Measurements from ENCODE around the gene LEFTY1.

Gene LEFTY1

DNA sequence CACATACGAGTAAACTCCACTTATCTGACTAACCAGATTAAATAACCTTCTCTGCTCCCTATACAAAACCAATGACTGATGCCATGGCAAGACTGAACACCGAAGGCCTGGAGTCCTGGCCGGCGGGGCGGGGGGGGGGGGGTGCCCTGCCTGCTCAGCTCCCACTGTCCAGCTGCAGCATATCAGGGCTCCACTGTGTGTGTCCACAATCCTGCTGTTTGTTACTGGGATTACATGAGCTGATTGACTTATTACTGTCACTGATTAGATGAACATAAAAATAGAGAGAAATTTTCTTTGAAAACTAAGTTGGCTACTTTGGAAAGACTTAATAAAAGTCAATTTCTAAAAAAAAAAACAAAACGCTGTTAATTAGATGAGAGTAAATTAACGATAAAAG is 31.7 kb downstream of the LEFTY1 start:
- TF ChIP-seq, protein P1, sequence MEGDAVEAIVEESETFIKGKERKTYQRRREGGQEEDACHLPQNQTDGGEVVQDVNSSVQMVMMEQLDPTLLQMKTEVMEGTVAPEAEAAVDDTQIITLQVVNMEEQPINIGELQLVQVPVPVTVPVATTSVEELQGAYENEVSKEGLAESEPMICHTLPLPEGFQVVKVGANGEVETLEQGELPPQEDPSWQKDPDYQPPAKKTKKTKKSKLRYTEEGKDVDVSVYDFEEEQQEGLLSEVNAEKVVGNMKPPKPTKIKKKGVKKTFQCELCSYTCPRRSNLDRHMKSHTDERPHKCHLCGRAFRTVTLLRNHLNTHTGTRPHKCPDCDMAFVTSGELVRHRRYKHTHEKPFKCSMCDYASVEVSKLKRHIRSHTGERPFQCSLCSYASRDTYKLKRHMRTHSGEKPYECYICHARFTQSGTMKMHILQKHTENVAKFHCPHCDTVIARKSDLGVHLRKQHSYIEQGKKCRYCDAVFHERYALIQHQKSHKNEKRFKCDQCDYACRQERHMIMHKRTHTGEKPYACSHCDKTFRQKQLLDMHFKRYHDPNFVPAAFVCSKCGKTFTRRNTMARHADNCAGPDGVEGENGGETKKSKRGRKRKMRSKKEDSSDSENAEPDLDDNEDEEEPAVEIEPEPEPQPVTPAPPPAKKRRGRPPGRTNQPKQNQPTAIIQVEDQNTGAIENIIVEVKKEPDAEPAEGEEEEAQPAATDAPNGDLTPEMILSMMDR (IDR thresholded peaks at IDR 0.05; ENCODE audit: low read depth, low read length, missing control alignments), result no peak
- Histone ChIP-seq H3K36me3 (replicated peaks) (peaks cover 15% of the 10 kb centered on the region), H3K27me3 (replicated peaks) (no peaks in the 10 kb centered on the region), H3K4me3 (ENCODE audit: low read depth, low read length) (no peak overlapping the region), H3K27ac (no peak overlapping the region)
- in situ Hi-C loops (cut with HindIII; ENCODE audit: low pct_ligation_motif_present, low sequenced_read_pairs), result no loop called here
- no peak for DNase-seq

DNA sequence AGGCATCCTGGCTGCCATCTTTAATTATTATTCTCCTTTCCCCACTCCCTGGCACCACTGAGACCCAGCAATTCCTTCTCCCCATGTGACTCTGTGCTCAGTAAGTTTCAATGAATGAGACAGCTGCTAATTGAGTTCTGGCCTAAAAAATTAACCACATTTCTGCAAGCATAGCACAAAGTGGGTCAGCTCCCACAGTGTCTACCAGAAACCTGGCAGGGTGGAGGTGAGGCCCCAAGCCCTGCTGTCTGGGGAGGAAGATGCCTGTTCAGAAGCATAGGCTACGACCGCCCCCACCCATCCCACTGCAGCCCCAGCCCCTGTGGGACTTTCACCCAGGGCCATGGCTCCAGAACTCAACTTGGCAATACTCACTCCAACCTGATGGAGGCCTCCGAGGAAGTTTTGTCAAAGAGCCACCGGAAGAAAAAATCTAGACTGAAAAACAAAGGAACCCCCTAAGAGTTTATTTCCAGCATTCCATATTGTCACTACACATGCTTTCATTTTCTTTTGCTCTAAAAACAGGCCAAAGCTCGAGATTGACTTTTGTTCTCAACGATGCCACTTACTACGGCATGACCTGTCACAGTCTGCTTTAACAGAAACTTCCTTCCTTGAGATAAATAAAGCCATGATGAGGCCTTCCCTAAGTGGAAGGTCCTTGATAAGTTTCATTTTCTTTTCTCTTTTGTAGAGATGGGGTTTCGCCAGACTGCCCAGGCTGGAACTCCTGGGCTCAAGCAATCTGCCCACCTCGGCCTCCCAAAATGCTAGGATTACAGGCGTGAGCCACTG is 33.2 kb downstream of the LEFTY1 start:
- Histone ChIP-seq H3K36me3 (replicated peaks) (peaks cover 5% of the 10 kb centered on the region), H3K27ac (no peak overlapping the region), H3K4me3 (ENCODE audit: low read depth, low read length) (no peak overlapping the region), H3K27me3 (replicated peaks) (no peaks in the 10 kb centered on the region)
- TF ChIP-seq, protein P1 (IDR thresholded peaks at IDR 0.05; ENCODE audit: low read depth, low read length, missing control alignments), result no peak
- no peak for DNase-seq
- in situ Hi-C loops (cut with HindIII; ENCODE audit: low pct_ligation_motif_present, low sequenced_read_pairs), result no loop called here

DNA sequence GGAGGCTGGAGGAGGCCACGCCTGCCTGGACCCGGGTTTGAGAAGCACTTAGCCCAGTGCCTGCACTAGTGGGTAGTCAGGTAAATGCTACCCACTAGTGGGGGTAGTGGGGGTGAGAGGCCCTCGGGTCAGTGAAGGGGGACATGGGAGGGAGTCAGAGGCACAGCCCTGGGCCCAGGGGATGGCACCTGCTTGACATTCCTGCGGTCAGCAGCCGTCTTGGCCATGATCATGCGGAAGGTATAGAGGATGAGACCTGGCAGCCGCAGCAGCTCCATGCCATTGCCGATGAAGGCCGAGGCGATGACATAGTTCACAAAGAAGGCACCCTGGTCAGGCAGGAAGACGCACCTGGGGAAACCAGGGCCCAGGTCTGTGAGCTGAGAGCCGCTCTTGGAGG is 35.5 kb downstream of the LEFTY1 start:
- DNase-seq, result no peak
- Histone ChIP-seq H3K27ac (no peak overlapping the region), H3K27me3 (replicated peaks) (no peaks in the 10 kb centered on the region), H3K4me3 (ENCODE audit: low read depth, low read length) (no peak overlapping the region), H3K36me3 (replicated peaks) (no peaks in the 10 kb centered on the region)
- in situ Hi-C loops (cut with HindIII; ENCODE audit: low pct_ligation_motif_present, low sequenced_read_pairs), result no loop called here
- TF ChIP-seq, protein P1 (IDR thresholded peaks at IDR 0.05; ENCODE audit: low read depth, low read length, missing control alignments), result no peak

DNA sequence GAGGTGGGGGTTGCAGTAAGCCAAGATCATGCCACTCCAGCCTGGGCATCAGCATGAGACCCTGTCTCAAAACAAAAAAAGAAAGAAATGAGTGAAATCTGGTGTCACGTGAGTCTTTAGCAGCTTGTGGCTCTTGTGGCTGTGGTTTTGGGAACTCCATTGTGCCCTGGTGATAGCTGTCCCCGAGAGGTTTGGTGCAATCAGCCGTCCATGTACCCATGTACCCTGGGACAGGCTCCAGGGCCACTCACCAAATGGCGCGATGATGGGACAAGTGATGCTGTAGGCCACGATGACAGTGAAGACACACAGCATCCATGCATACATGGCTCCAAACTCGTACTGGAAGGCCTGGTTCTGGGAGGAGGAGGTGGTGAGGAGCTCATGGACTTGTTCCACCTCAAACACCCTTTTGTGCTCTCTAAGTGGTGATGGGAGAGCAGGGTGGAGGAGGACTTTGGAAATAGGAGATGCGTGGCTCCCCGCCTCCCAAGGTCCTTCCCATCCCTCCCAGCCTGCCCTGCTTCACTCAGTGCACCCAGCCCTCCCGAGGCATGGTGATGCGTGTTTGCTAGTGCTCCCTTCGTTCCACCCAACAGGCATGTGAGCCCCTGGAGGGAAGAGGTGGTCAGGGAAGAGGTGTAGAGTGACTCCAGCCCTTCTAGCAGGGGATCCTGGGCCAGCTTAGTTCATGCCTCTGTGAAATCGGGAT is 36.4 kb downstream of the LEFTY1 start:
- TF ChIP-seq, protein P1 (IDR thresholded peaks at IDR 0.05; ENCODE audit: low read depth, low read length, missing control alignments), result no peak
- no peaks in the 10 kb centered on the region for H3K27me3 ChIP-seq (replicated peaks)
- H3K27ac ChIP-seq, result no peak overlapping the region
- in situ Hi-C loops (cut with HindIII; ENCODE audit: low pct_ligation_motif_present, low sequenced_read_pairs), result no loop called here
- no peak for DNase-seq
- H3K36me3 ChIP-seq (replicated peaks), result no peaks in the 10 kb centered on the region
- no peak overlapping the region for H3K4me3 ChIP-seq (ENCODE audit: low read depth, low read length)

DNA sequence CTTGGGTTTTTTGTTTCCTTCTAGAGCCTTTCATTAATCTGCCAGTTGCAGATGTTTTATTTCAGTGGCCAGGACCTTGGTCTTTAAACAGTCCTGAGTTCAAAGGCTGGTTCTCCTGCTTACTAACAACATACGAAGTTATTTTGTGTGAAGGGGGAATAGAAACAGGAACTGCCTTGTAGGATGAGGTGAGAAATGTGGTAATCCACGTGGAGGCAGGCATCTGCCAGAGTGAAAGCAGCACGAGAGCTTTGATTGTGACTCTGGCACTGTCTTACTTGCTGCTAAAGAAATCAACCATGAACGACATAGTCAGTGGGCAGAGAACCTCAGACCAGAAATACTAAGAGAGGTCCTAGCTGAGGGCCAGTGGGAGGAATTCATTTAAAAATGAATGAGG is 37.1 kb downstream of the LEFTY1 start:
- Histone ChIP-seq H3K36me3 (replicated peaks) (no peaks in the 10 kb centered on the region), H3K4me3 (ENCODE audit: low read depth, low read length) (no peak overlapping the region), H3K27me3 (replicated peaks) (no peaks in the 10 kb centered on the region), H3K27ac (no peak overlapping the region)
- TF ChIP-seq, protein P1 (IDR thresholded peaks at IDR 0.05; ENCODE audit: low read depth, low read length, missing control alignments), result no peak
- no peak for DNase-seq
- in situ Hi-C loops (cut with HindIII; ENCODE audit: low pct_ligation_motif_present, low sequenced_read_pairs), result no loop called here
